ENCODE results near the gene MOG. TPM values are rescaled to one million over a fixed set of nuclear protein-coding genes. Genes with fewer than 3 reads are reported as not detected.

The MOG gene
- total RNA-seq, 1 donor from 2014 or later, result not detected

Other genes starting within 250 kb of the MOG start
- gene OR12D1, start 242.2 kb upstream of the MOG start, total RNA-seq, result not detected in 2 replicates
- not detected in 2 replicates for gene OR10C1, start 217.8 kb upstream of the MOG start, total RNA-seq
- gene OR11A1, start 200.0 kb upstream of the MOG start, total RNA-seq, result not detected in 2 replicates
- gene OR2H1, start 199.9 kb upstream of the MOG start, total RNA-seq, result under 0.01 TPM in 1 of 2 replicates, not detected in the other
- gene MAS1L, start 169.1 kb upstream of the MOG start, total RNA-seq, result not detected in 2 replicates
- gene UBD, start 97.4 kb upstream of the MOG start, total RNA-seq, result 39.0 and 91.9 TPM in 2 replicates
- not detected in 2 replicates for gene OR2H2, start 72.0 kb upstream of the MOG start, total RNA-seq
- gene GABBR1, start 23.9 kb upstream of the MOG start, total RNA-seq, result 1.9 and 2.9 TPM in 2 replicates
- 0.51 and 0.63 TPM in 2 replicates for gene ZFP57, start 24.1 kb downstream of the MOG start, total RNA-seq
- 15.0 and 22.3 TPM in 2 replicates for gene HLA-F, start 66.3 kb downstream of the MOG start, total RNA-seq
- not detected in 2 replicates for gene HLA-G, start 170.7 kb downstream of the MOG start, total RNA-seq

All from dermis microvascular lymphatic vessel endothelial cell (primary cell).